Suprapubic skin (tissue), 4 donors: Measurements from ENCODE around the gene CLEC5A.

Experiments
- CTCF ChIP-seq, 2 donors: fragments of 200-600 bp in 1 of 2; fragments of 450-650 bp in 1 of 2; sonication (generic) in 1 of 2; IDR thresholded peaks; one replicate each; pipeline ENCODE4 v1.5.1; 2016 to 2019; ENCODE audit warnings: antibody characterized with exemption in 2 of 2, mild to moderate bottlenecking in 1 of 2, moderate library complexity in 1 of 2
- POLR2A ChIP-seq, 2 donors: fragments of 450-650 bp; IDR thresholded peaks; one replicate each; pipeline ENCODE4 v1.6.1; 2017; ENCODE audit warnings: antibody characterized with exemption in 2 of 2, mild to moderate bottlenecking in 2 of 2, moderate library complexity in 2 of 2
- POLR2AphosphoS5 ChIP-seq, 3 donors: sonication (generic); formaldehyde crosslinking; IDR thresholded peaks; one replicate each; pipeline ENCODE4 v1.6.1; 2017; ENCODE audit warnings: antibody characterized with exemption in 3 of 3

DNA sequence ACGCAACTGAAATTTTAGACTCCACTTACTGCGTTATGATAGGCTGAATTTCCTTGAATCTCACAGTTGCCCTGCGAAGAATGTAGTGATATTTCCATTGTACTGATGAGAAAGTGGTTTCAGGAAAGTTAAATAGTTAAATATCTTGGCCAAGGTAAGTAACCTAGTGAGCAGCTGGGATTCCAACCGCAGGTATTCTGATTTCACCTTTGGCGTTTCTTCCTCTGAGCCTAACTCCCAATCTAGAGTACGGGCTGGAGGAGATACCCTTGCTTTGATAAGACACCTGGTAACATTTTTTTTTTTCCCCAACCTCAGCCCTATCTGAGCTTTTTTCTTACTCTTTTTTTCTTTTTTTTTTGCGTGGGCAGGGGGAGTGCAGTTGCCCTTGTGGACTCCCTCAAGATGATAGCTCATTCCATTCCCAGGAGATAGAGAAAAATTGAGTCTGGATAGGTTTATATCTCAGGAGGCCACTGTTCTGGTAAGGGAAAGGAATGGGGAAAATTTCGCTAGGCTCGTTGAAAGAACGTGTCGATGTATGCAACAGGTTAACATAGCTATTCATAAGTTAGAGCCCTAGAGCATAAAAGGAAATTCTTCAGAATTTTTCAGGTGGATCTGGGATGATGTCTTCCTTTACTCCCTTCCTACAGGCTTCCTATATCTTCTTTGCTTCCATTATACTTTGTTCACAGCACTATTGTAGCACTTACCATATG lies 29.9 kb upstream of the CLEC5A start:
- TF ChIP-seq CTCF (IDR thresholded peaks at IDR 0.05) (no peak), POLR2AphosphoS5 (IDR thresholded peaks at IDR 0.05) (no peak), POLR2A (IDR thresholded peaks at IDR 0.05) (no peak)
